ENCODE data around the gene GOLGA6L7. TPM values are rescaled to one million over a fixed set of nuclear protein-coding genes. Genes with fewer than 3 reads are reported as not detected.
"Not testable (repeated sequence)": the region's sequence is repeated elsewhere in the genome, so short reads cannot be mapped to it uniquely, and the experiment has no call there.

GOLGA6L7 gene
- total and polyA plus RNA-seq, 2 of the 4 experiments (the other 2 are of a cell fraction), result not detected

- H3K27ac ChIP-seq (ENCODE audit: insufficient read depth, low read length); H2BK15ac ChIP-seq (ENCODE audit: low read depth, low read length); H3K9ac ChIP-seq (ENCODE audit: low read depth, low read length); H3K4me2 ChIP-seq (ENCODE audit: low read depth, low read length); H2AK9ac ChIP-seq (replicated peaks; ENCODE audit: low read depth, low read length, poor library complexity); H3K4me3 ChIP-seq (ENCODE audit: insufficient read depth, low read depth, low read length); H2BK20ac ChIP-seq (ENCODE audit: low read depth, low read length); ATAC-seq (ENCODE audit: low read depth); dilution Hi-C loops (cut with HindIII; ENCODE audit: low sequenced_read_pairs, unreplicated experiment); H3K27me3 ChIP-seq (ENCODE audit: control insufficient read depth, insufficient read depth, low read length); H2BK5ac ChIP-seq (ENCODE audit: low read depth, low read length, poor library complexity, severe bottlenecking); BruUV-seq (replicated peaks); H3K14ac ChIP-seq (replicated peaks; ENCODE audit: low read depth, low read length); POLR2A ChIA-PET (ENCODE audit: unreplicated experiment); H3K23ac ChIP-seq (ENCODE audit: low read depth, low read length); H4K91ac ChIP-seq (ENCODE audit: insufficient read depth, low read depth, low read length); intact Hi-C loops (cut with micrococcal nuclease); H2AFZ ChIP-seq (replicated peaks; ENCODE audit: low read length, poor library complexity); H3K56ac ChIP-seq (ENCODE audit: extremely low read depth, insufficient read depth, low read length); H3K9me3 ChIP-seq (ENCODE audit: control insufficient read depth, insufficient read depth, low read length); H3K18ac ChIP-seq (ENCODE audit: low read depth, low read length); DNase-seq; H4K8ac ChIP-seq (ENCODE audit: low read depth in 2 of 2, low read length in 2 of 2); H2BK120ac ChIP-seq (ENCODE audit: low read depth, low read length); H4K5ac ChIP-seq (ENCODE audit: low read depth, low read length); CTCF ChIA-PET; H3K36me3 ChIP-seq (ENCODE audit: control insufficient read depth, insufficient read depth, low read length): not testable (repeated sequence)
- in situ Hi-C loops (cut with MboI; ENCODE audit: low sequenced_read_pairs), result loop anchor here (10.0 kb wide), 1 partner anchor 85 kb away; no protein-coding TSS in a partner anchor
- peaks cover 25% of the 10 kb centered on the region; the same call in 1 of the 2 replicates for H4K20me1 ChIP-seq (ENCODE audit: insufficient read depth, low read length)
- H3K79me1 ChIP-seq (ENCODE audit: low read depth in 1 of 2, low read length in 2 of 2), result peaks cover 16 to 78% of the 10 kb centered on the region in 2 experiments
- WGBS, 2 experiments (ENCODE audit: extremely low coverage in 2 of 2, insufficient read length in 1 of 2), result 75% methylated on average over 2 of the region's 6 CpGs; no CpG with 5 or more reads in 1 of the 2 experiments
- H3K4me1 ChIP-seq (ENCODE audit: control insufficient read depth, insufficient read depth, low read length), result peaks cover 17% of the 10 kb centered on the region
- H3K9me1 ChIP-seq (ENCODE audit: insufficient read depth, low read length), result peaks cover 18% of the 10 kb centered on the region
- peak overlapping the region; percentile 16; the same call in 1 of the 2 replicates for H3K4ac ChIP-seq (ENCODE audit: low read depth, low read length)
- H2AK5ac ChIP-seq (ENCODE audit: low read depth, low read length), result peak overlapping the region; percentile 73
Measured at GRCh38 chr15:28889871-28890270, 41.4 kb upstream of the GOLGA6L7 start.

Data from IMR-90 (cell line).